Neural cell (in vitro differentiated cells): ENCODE measurements around the gene MSL2. TPM values are rescaled to one million over a fixed set of nuclear protein-coding genes. Genes with fewer than 3 reads are reported as not detected.
"Not testable (repeated sequence)": the region's sequence is repeated elsewhere in the genome, so short reads cannot be mapped to it uniquely, and the experiment has no call there.

Source experiments
- H2AFZ ChIP-seq: fragments of 200-600, 300-800 bp; sonication (generic), shearing (Covaris generic); 2 replicates; pipeline ENCODE4 v1.6.0; 2014; ENCODE audit warnings: low read depth, mild to moderate bottlenecking, antibody characterized with exemption, low read length, moderate library complexity
- H3F3A ChIP-seq: fragments of 200-600 bp; shearing (Covaris generic); 2 replicates; pipeline ENCODE4 v1.6.1; 2016; ENCODE audit warnings: mild to moderate bottlenecking, moderate library complexity, mixed read lengths, antibody characterized with exemption, low read length; ENCODE audit not compliant: insufficient read depth, poor library complexity, severe bottlenecking
- H3K27ac ChIP-seq: fragments of 200-600, 300-800 bp; sonication (generic), shearing (Covaris generic); 2 replicates; pipeline ENCODE4 v1.5.1; 2014; ENCODE audit warnings: mild to moderate bottlenecking, low read length, moderate library complexity
- H3K27me3 ChIP-seq: fragments of 300-800, 200-600 bp; sonication (generic), shearing (Covaris generic); 2 replicates; pipeline ENCODE4 v1.6.0; 2014; ENCODE audit warnings: mild to moderate bottlenecking, low read depth, low read length, moderate library complexity; ENCODE audit not compliant: insufficient read depth
- H3K36me3 ChIP-seq: fragments of 300-800, 200-600 bp; sonication (generic), shearing (Covaris generic); 2 replicates; pipeline ENCODE4 v1.5.1; 2014; ENCODE audit warnings: mild to moderate bottlenecking, antibody characterized with exemption, low read length, moderate library complexity; ENCODE audit not compliant: insufficient read depth
- H3K4me2 ChIP-seq: fragments of 300-800, 200-600 bp; sonication (generic), shearing (Covaris generic); 2 replicates; pipeline ENCODE4 v1.6.0; 2014; ENCODE audit warnings: mild to moderate bottlenecking, low read length
- H3K4me3 ChIP-seq: fragments of 300-800, 200-600 bp; sonication (generic), shearing (Covaris generic); 2 replicates; pipeline ENCODE4 v1.5.1; 2014; ENCODE audit warnings: mild to moderate bottlenecking, low read length, moderate library complexity
- H3K79me2 ChIP-seq: fragments of 200-600 bp; shearing (Covaris generic); replicated peaks from 2 replicates; pipeline ENCODE4 v1.6.0; 2014; ENCODE audit warnings: mild to moderate bottlenecking, low read length, moderate library complexity; ENCODE audit not compliant: insufficient read depth
- H3K9ac ChIP-seq: fragments of 300-800, 200-600 bp; sonication (generic), shearing (Covaris generic); 2 replicates; pipeline ENCODE4 v1.6.1; 2016; ENCODE audit warnings: mild to moderate bottlenecking, low read length, mixed read lengths
- H3K9me2 ChIP-seq: fragments of 200-600 bp; shearing (Covaris generic); 2 replicates; pipeline ENCODE4 v1.6.1; 2016; ENCODE audit warnings: mild to moderate bottlenecking, low read length, mixed read lengths; ENCODE audit not compliant: insufficient read depth
- H3K9me3 ChIP-seq: fragments of 200-600, 300-800 bp; sonication (generic), shearing (Covaris generic); 2 replicates; pipeline ENCODE4 v1.6.1; 2016; ENCODE audit warnings: mild to moderate bottlenecking, mixed run types, low read length, moderate library complexity, mixed read lengths
- H4K20me1 ChIP-seq: fragments of 200-600 bp; shearing (Covaris generic); 2 replicates; pipeline ENCODE4 v1.6.1; 2016; ENCODE audit warnings: mild to moderate bottlenecking, mixed run types; ENCODE audit not compliant: insufficient read depth
- CTCF ChIP-seq: fragments of 450-650 bp; IDR thresholded peaks from 2 replicates; pipeline ENCODE4 v1.5.1; 2014; ENCODE audit warnings: antibody characterized with exemption, mild to moderate bottlenecking, moderate library complexity; ENCODE audit not compliant: poor library complexity, severe bottlenecking
- EP300 ChIP-seq: fragments of 450-650 bp; conservative IDR thresholded peaks from 2 replicates; pipeline ENCODE4 v1.6.1; 2014; ENCODE audit warnings: antibody characterized with exemption, mild to moderate bottlenecking, moderate library complexity; ENCODE audit not compliant: poor library complexity, severe bottlenecking
- RAD21 ChIP-seq: fragments of 450-650 bp; conservative IDR thresholded peaks from 2 replicates; pipeline ENCODE4 v1.6.1; 2014; ENCODE audit warnings: antibody characterized with exemption, mild to moderate bottlenecking, moderate library complexity
- REST ChIP-seq: IDR thresholded peaks from 2 replicates; pipeline ENCODE4 v1.6.1; 2012; ENCODE audit warnings: borderline replicate concordance
- SMC3 ChIP-seq: fragments of 450-650 bp; conservative IDR thresholded peaks from 2 replicates; pipeline ENCODE4 v1.6.1; 2014; ENCODE audit warnings: antibody characterized with exemption, mild to moderate bottlenecking, moderate library complexity; ENCODE audit not compliant: poor library complexity
- polyA plus RNA-seq: library from polyadenylated mRNA; depleted of rRNA; stranded (reverse); fragments of >200 nt; gene quantifications from 2 replicates; pipeline ENCODE4 v1.2.3, GENCODE V29; 2014

MSL2 gene
- polyA plus RNA-seq, 1 donor from 2014 or later = 12.8 TPM

- H4K20me1 ChIP-seq = no peaks in the 10 kb centered on the region
- no peaks in the 10 kb centered on the region for H3K36me3 ChIP-seq
- H3F3A ChIP-seq = no peaks in the 10 kb centered on the region
- H3K9me2 ChIP-seq = no peaks in the 10 kb centered on the region
- H3K9ac ChIP-seq = no peak overlapping the region
- H3K9me3 ChIP-seq = no peaks in the 10 kb centered on the region
- no peak for TF ChIP-seq SMC3
- TF ChIP-seq EP300 = peak; percentile 42
- H3K4me2 ChIP-seq = no peak overlapping the region
- H3K79me2 ChIP-seq = peaks cover 87% of the 10 kb centered on the region
- no peaks in the 10 kb centered on the region for H3K27me3 ChIP-seq
- H2AFZ ChIP-seq = no peak overlapping the region
- no peak overlapping the region for H3K4me3 ChIP-seq
- H3K27ac ChIP-seq = no peak overlapping the region
These were observed 29.6 kb downstream of the MSL2 start for GRCh38 chr3:136166507-136166906.

- H4K20me1 ChIP-seq, H3K27ac ChIP-seq, H3K4me2 ChIP-seq, H3K9me2 ChIP-seq, H3K9ac ChIP-seq, H2AFZ ChIP-seq, H3K36me3 ChIP-seq, H3K27me3 ChIP-seq, H3K9me3 ChIP-seq, H3F3A ChIP-seq, H3K4me3 ChIP-seq: not testable (repeated sequence)
- H3K79me2 ChIP-seq = peaks cover 90% of the 10 kb centered on the region
These were observed 32.5 kb downstream of the MSL2 start for GRCh38 chr3:136163607-136164006.

GRCh38 chr3:136162322-136162721, 33.8 kb downstream of the MSL2 start:
- Histone ChIP-seq H3K9ac (no peak overlapping the region), H4K20me1 (no peaks in the 10 kb centered on the region), H3K4me3 (no peak overlapping the region), H3K79me2 (peaks cover 91% of the 10 kb centered on the region), H3F3A (no peaks in the 10 kb centered on the region), H3K9me2 (no peaks in the 10 kb centered on the region), H3K27ac (no peak overlapping the region), H3K9me3 (no peaks in the 10 kb centered on the region), H3K27me3 (no peaks in the 10 kb centered on the region), H3K4me2 (no peak overlapping the region), H2AFZ (no peak overlapping the region), H3K36me3 (no peaks in the 10 kb centered on the region)
- TF ChIP-seq SMC3 (no peak), EP300 (no peak), CTCF (no peak), REST (no peak), RAD21 (no peak)
